HG02973 (cell line): Measurements from ENCODE around the gene SEMA3B.

ENCODE experiments used
- ATAC-seq: cut with Tn5 transposase; IDR thresholded peaks from one replicate; pipeline ENCODE4 v1.9.1; 2021; ENCODE audit warnings: moderate library complexity; ENCODE audit not compliant: unreplicated experiment

Gene SEMA3B

GRCh38 chr3:50327129-50327528 is 58.2 kb downstream of the SEMA3B start:
- ATAC-seq = no peak
